ENCODE data around the gene MGAT4B. TPM values are rescaled to one million over a fixed set of nuclear protein-coding genes. Genes with fewer than 3 reads are reported as not detected.

MGAT4B gene
- total RNA-seq, 1 donor from 2014 or later, result 163 TPM

GRCh38 chr5:179766726-179767455 lies 39.8 kb downstream of the MGAT4B start:
- Mint-ChIP-seq H3K27me3 (ENCODE audit: unreplicated experiment) (peaks cover 3% of the 10 kb centered on the region), H3K4me3 (ENCODE audit: unreplicated experiment) (no peak overlapping the region), H3K4me1 (ENCODE audit: unreplicated experiment) (peaks cover 27% of the 10 kb centered on the region), H3K36me3 (ENCODE audit: low read depth, unreplicated experiment) (peaks cover 28% of the 10 kb centered on the region), H3K27ac (ENCODE audit: unreplicated experiment) (no peak overlapping the region), H3K9me3 (ENCODE audit: unreplicated experiment) (no peaks in the 10 kb centered on the region)
- TF ChIP-seq CTCF (IDR thresholded peaks at IDR 0.05; ENCODE audit: unreplicated experiment), result no peak
- no peak for DNase-seq (ENCODE audit: low spot score)

- Mint-ChIP-seq H3K36me3 (ENCODE audit: low read depth, unreplicated experiment) (peaks cover 34% of the 10 kb centered on the region), H3K27me3 (ENCODE audit: unreplicated experiment) (peaks cover 3% of the 10 kb centered on the region), H3K9me3 (ENCODE audit: unreplicated experiment) (no peaks in the 10 kb centered on the region), H3K27ac (ENCODE audit: unreplicated experiment) (no peak overlapping the region), H3K4me3 (ENCODE audit: unreplicated experiment) (no peak overlapping the region), H3K4me1 (ENCODE audit: unreplicated experiment) (peaks cover 32% of the 10 kb centered on the region)
- no peak for TF ChIP-seq CTCF (IDR thresholded peaks at IDR 0.05; ENCODE audit: unreplicated experiment)
- no peak for DNase-seq (ENCODE audit: low spot score)
These were observed 40.5 kb downstream of the MGAT4B start for GRCh38 chr5:179766021-179766725.

GRCh38 chr5:179765400-179765799 lies 41.3 kb downstream of the MGAT4B start:
- peak overlapping the region; percentile 70 for H3K27ac Mint-ChIP-seq (ENCODE audit: unreplicated experiment)
- no peak overlapping the region for H3K4me3 Mint-ChIP-seq (ENCODE audit: unreplicated experiment)
- no peak for TF ChIP-seq CTCF (IDR thresholded peaks at IDR 0.05; ENCODE audit: unreplicated experiment)
- no peak for DNase-seq (ENCODE audit: low spot score)
- H3K4me1 Mint-ChIP-seq (ENCODE audit: unreplicated experiment), result peaks cover 34% of the 10 kb centered on the region
- peaks cover 3% of the 10 kb centered on the region for H3K27me3 Mint-ChIP-seq (ENCODE audit: unreplicated experiment)
- H3K9me3 Mint-ChIP-seq (ENCODE audit: unreplicated experiment), result peaks cover under 1% of the 10 kb centered on the region
- peaks cover 26% of the 10 kb centered on the region for H3K36me3 Mint-ChIP-seq (ENCODE audit: low read depth, unreplicated experiment)

GRCh38 chr5:179764056-179764455 lies 42.6 kb downstream of the MGAT4B start:
- peaks cover 3% of the 10 kb centered on the region for H3K27me3 Mint-ChIP-seq (ENCODE audit: unreplicated experiment)
- DNase-seq (ENCODE audit: low spot score), result no peak
- peaks cover 38% of the 10 kb centered on the region for H3K4me1 Mint-ChIP-seq (ENCODE audit: unreplicated experiment)
- no peak for TF ChIP-seq CTCF (IDR thresholded peaks at IDR 0.05; ENCODE audit: unreplicated experiment)
- peaks cover 5% of the 10 kb centered on the region for H3K9me3 Mint-ChIP-seq (ENCODE audit: unreplicated experiment)
- no peak overlapping the region for H3K27ac Mint-ChIP-seq (ENCODE audit: unreplicated experiment)
- H3K4me3 Mint-ChIP-seq (ENCODE audit: unreplicated experiment), result no peak overlapping the region
- H3K36me3 Mint-ChIP-seq (ENCODE audit: low read depth, unreplicated experiment), result peaks cover 22% of the 10 kb centered on the region
